Measurements from ENCODE around the gene PLEKHG4B.
"Not testable (repeated sequence)": the region's sequence is repeated elsewhere in the genome, so short reads cannot be mapped to it uniquely, and the experiment has no call there.

PLEKHG4B gene

GRCh38 chr5:219991-220390, 128.0 kb downstream of the PLEKHG4B start:
- no peak for DNase-seq (ENCODE audit: low read depth in 2 of 2)

DNA sequence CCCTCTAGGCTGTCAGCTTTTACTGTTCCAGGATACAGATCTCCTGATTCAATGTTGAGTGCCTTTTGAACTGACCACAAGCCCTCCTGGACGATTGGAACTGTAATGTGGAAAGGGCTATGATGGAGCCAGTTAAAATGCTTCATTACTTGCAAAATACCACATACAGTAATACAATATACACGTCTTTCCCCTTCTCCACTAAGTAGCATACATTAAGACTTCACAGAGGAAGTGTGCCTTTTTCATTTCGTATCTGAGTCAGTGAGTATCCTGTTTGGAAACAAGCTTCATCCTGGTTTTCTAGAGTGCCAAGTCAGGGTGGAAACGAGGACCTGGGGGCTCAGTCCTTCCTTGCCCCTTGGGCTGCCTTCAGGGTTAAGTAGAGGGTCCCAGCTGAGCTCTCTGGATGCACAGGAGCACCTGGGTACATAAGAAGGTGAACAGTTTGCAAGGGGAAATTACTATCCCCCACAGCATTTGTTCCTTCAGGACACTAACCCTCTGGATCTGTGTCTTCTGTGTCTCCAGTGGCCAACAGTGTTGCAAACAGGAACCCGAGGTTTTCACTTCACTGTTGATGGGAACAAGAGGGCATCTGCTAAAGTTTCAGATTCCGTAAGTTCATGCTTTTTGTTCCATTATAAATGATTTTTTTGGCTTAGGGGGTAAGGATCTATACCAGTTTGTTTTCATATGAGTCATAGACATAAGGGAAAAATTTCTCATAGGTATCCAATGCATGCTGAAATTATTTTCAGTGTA, 131.2 kb downstream of the PLEKHG4B start:
- not testable (repeated sequence) for DNase-seq (ENCODE audit: low read depth in 2 of 2)

GRCh38 chr5:223791-224190, 131.8 kb downstream of the PLEKHG4B start:
- no peak for DNase-seq (ENCODE audit: low read depth in 2 of 2)

DNA sequence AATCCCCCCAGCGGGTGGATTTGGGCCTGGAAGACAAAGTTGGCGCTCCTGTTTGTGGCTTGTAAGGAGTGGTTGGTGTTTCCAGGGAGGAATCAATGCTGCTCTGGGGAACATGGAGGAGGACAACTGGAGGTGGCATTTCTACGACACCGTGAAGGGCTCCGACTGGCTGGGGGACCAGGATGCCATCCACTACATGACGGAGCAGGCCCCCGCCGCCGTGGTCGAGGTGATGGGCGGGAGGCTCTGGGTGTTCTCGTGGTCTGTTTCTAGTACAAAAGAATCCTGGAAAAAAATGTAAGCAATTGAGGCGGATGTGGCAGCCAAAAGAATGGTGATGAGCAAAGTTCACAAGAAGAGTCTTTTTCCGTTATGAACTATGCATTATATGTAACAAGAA, 133.4 kb downstream of the PLEKHG4B start:
- no peak for DNase-seq (ENCODE audit: low read depth in 2 of 2)

DNA sequence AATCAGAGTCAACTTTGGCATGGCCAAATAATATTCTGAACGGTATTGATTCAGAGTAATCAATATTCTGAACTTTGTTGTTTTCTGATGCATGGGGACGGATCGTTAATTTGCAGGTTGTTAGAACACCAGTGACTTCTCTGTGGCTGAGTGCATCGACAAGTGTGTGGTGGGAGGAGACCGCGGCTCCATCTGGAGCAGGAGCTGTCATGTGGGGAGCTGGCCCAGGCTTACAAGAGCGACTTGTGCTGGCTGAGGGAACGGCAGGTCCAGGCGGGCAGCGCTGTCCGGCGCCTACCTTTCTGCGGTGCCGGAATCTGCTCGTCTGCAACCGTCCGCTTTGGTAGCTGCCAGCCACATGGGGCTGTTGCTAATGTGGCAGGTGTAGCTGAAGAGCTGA, 135.4 kb downstream of the PLEKHG4B start:
- not testable (repeated sequence) for DNase-seq (ENCODE audit: low read depth in 2 of 2)

DNA sequence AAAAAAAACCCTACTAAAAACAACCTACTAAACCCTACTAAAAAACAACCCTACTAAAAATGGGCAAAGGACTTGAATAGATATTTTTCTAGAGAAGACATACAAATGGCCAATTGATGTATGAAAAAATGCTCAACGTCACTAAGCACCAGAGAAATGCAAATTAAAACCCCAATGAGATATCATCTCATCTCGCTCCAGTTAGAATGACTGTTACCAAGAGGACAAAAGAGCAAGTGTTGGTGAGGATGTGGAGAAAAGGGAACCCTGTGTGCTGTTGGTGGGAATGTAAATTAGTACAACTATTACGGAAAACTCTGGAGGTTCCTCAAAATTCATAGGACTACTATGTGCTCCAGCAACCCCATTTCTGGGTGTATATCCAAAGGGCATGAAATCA, 136.9 kb downstream of the PLEKHG4B start:
- DNase-seq (ENCODE audit: low read depth in 2 of 2): no peak

DNA sequence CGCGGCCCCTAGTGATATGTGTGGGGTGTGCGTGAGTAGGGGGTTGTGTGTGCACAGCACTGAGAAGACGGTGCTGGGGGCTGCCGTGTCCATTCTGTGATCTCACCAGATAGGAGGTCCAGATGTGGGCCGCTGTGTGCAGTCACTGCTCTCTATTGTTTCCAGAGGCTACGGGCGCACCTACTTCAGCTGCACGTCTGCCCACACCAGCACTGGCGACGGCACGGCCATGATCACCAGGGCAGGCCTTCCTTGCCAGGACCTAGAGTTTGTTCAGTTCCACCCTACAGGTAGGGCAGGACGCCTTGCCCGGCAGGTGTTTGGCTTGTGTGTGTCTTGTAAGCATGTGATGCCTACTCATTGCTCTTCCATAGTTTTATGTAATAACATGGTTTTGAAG, 138.7 kb downstream of the PLEKHG4B start:
- no peak for DNase-seq (ENCODE audit: low read depth in 2 of 2)

- DNase-seq (ENCODE audit: low read depth in 2 of 2): no peak
Measured at GRCh38 chr5:231661-232060, 139.7 kb downstream of the PLEKHG4B start.

DNA sequence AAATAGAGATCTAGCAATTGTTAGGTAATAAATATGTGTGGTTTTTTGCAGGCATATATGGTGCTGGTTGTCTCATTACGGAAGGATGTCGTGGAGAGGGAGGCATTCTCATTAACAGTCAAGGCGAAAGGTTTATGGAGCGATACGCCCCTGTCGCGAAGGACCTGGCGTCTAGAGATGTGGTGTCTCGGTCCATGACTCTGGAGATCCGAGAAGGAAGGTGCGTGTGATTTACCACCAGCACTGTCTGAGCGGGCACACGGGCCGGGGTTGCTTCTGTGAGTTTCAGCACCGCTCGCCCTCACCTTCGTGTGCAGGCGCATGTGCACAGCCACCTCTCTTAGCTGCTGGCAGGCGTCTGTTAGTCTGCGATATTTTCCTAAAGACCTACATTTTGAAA, 141.5 kb downstream of the PLEKHG4B start:
- DNase-seq (ENCODE audit: low read depth in 2 of 2): not testable (repeated sequence)

- DNase-seq (ENCODE audit: low read depth in 2 of 2): no peak
Measured at GRCh38 chr5:234450-234849, 142.5 kb downstream of the PLEKHG4B start.

DNA sequence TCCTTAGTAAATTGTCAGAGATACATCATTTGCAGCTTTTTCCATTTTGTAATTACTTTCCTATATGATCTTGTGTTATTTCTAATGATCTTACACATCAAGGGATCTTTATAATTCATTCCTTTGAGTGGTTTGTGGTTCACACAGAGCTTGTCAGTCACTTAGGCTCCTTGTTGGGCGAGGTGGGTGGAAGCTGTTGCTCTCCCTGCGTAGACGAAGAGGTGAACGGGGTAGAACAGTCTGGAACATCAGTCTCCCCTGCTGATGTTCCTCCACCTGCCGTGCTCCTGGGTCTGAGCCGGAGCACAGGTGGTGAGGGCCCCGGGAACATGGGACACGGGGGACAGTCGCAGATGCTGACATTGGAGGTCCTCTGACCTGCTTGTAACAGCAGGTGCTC, 143.6 kb downstream of the PLEKHG4B start:
- DNase-seq (ENCODE audit: low read depth in 2 of 2): not testable (repeated sequence)

- not testable (repeated sequence) for DNase-seq (ENCODE audit: low read depth in 2 of 2)
Measured at GRCh38 chr5:237931-238330, 146.0 kb downstream of the PLEKHG4B start.

Measured in stimulated activated CD4-positive, alpha-beta T cell treated with anti-CD3 and anti-CD28 coated beads, Interleukin-12 subunit alpha, Interleukin-12 subunit beta, amount 100 ng/mL, for 24 hours (primary cell).